Colonic mucosa (tissue), 4 donors: ENCODE results near the gene KIAA1755. TPM values are rescaled to one million over a fixed set of nuclear protein-coding genes. Genes with fewer than 3 reads are reported as not detected.

Experiments
- DNase-seq: peaks from one replicate; pipeline ENCODE4 v3.0.0-alpha.2; 2020
- H3K27ac ChIP-seq: fragments of 200-600 bp; one replicate; pipeline ENCODE4 v1.8.0; 2021
- H3K27me3 ChIP-seq: fragments of 200-600 bp; one replicate; pipeline ENCODE4 v1.8.0; 2021
- H3K36me3 ChIP-seq: fragments of 200-600 bp; one replicate; pipeline ENCODE4 v1.8.0; 2021
- H3K4me1 ChIP-seq: fragments of 200-600 bp; one replicate; pipeline ENCODE4 v1.8.0; 2021; ENCODE audit warnings: mild to moderate bottlenecking
- H3K4me3 ChIP-seq: fragments of 200-600 bp; one replicate; pipeline ENCODE4 v1.8.0; 2021
- H3K9ac ChIP-seq, 2 donors: one replicate each; pipeline ENCODE4 v1.7.0; 2013; ENCODE audit warnings: control low read depth in 2 of 2, low read depth in 2 of 2, low read length in 2 of 2
- H3K9me3 ChIP-seq: fragments of 200-600 bp; one replicate; pipeline ENCODE4 v1.8.0; 2021
- CTCF ChIP-seq: fragments of 200-600 bp; IDR thresholded peaks from one replicate; pipeline ENCODE4 v1.8.0; 2022; ENCODE audit warnings: antibody characterized with exemption, mild to moderate bottlenecking
- intact Hi-C: fragments of 100-400 bp; cut with DNase I; formaldehyde crosslinking; loops from one replicate; pipeline ENCODE4 v1.14.1; 2022
- total RNA-seq, 2 donors: library from RNA; stranded (reverse); fragmentation: NEBNext Ultra II Directional in 1 of 2; extraction: Animal tissue kit (Norgen Biotek cat#: 25700) in 1 of 2; gene quantifications; one replicate each; pipeline ENCODE4 v1.2.1, GENCODE V29; 2021
- donor health status: healthy.
- donor health status: DM: no; HTN: no; CAD: no.
- donor health status: DM: no; HTN: no; CAD: no.

The KIAA1755 gene
- total RNA-seq, 2 donors from 2014 or later, result 0.40 to 3.9 TPM

GRCh38 chr20:38237381-38237780 is 23.2 kb downstream of the KIAA1755 start:
- Histone ChIP-seq H3K9ac (no peak overlapping the region), H3K4me1 (no peaks in the 10 kb centered on the region), H3K9me3 (no peaks in the 10 kb centered on the region), H3K36me3 (no peaks in the 10 kb centered on the region), H3K27ac (no peak overlapping the region), H3K27me3 (no peaks in the 10 kb centered on the region), H3K4me3 (no peak overlapping the region)
- intact Hi-C loops, result no loop called here
- no peak for TF ChIP-seq CTCF
- no peak for DNase-seq

GRCh38 chr20:38231531-38232121 is 28.9 kb downstream of the KIAA1755 start:
- intact Hi-C loops, result no loop called here
- no peak for DNase-seq

GRCh38 chr20:38230957-38231526 is 29.5 kb downstream of the KIAA1755 start:
- H3K36me3 ChIP-seq, result no peaks in the 10 kb centered on the region
- TF ChIP-seq CTCF, result no peak
- H3K27ac ChIP-seq, result no peak overlapping the region
- no peak overlapping the region for H3K4me3 ChIP-seq
- no peak overlapping the region for H3K9ac ChIP-seq
- DNase-seq, result no peak
- intact Hi-C loops, result no loop called here
- H3K4me1 ChIP-seq, result no peaks in the 10 kb centered on the region
- no peaks in the 10 kb centered on the region for H3K9me3 ChIP-seq
- H3K27me3 ChIP-seq, result no peaks in the 10 kb centered on the region

More at GRCh38 chr20:38231531-38232121, 28.9 kb downstream of the KIAA1755 start:
- Histone ChIP-seq H3K27ac (no peak overlapping the region), H3K4me1 (no peaks in the 10 kb centered on the region), H3K4me3 (no peak overlapping the region), H3K36me3 (no peaks in the 10 kb centered on the region), H3K9ac (no peak overlapping the region), H3K27me3 (no peaks in the 10 kb centered on the region), H3K9me3 (no peaks in the 10 kb centered on the region)
- no peak for TF ChIP-seq CTCF

GRCh38 chr20:38230253-38230551 is 30.3 kb downstream of the KIAA1755 start:
- H3K36me3 ChIP-seq, result no peaks in the 10 kb centered on the region
- H3K9ac ChIP-seq, result no peak overlapping the region
- no peaks in the 10 kb centered on the region for H3K4me1 ChIP-seq
- intact Hi-C loops, result no loop called here
- H3K27me3 ChIP-seq, result no peaks in the 10 kb centered on the region
- no peak overlapping the region for H3K27ac ChIP-seq
- no peak overlapping the region for H3K4me3 ChIP-seq
- DNase-seq, result no peak
- no peak for TF ChIP-seq CTCF
- H3K9me3 ChIP-seq, result no peaks in the 10 kb centered on the region

GRCh38 chr20:38229376-38230252 is 30.9 kb downstream of the KIAA1755 start:
- no peaks in the 10 kb centered on the region for H3K4me1 ChIP-seq
- peak; percentile 14 for TF ChIP-seq CTCF
- no peak overlapping the region for H3K9ac ChIP-seq
- H3K4me3 ChIP-seq, result no peak overlapping the region
- intact Hi-C loops, result loop anchor here (10.0 kb wide), 1 partner anchor 335 kb away; no protein-coding TSS in a partner anchor
- no peaks in the 10 kb centered on the region for H3K36me3 ChIP-seq
- no peak for DNase-seq
- no peaks in the 10 kb centered on the region for H3K9me3 ChIP-seq
- no peak overlapping the region for H3K27ac ChIP-seq
- H3K27me3 ChIP-seq, result no peaks in the 10 kb centered on the region
